CD4-positive, alpha-beta T cell treated with Interleukin-21 for 1 hour (primary cell): ENCODE measurements around the gene TMCC3.
"Not testable (repeated sequence)": the region's sequence is repeated elsewhere in the genome, so short reads cannot be mapped to it uniquely, and the experiment has no call there.

Experiments
- DNase-seq: peaks from one replicate; pipeline ENCODE4 v3.0.0-alpha.2; 2020

The TMCC3 gene

DNA sequence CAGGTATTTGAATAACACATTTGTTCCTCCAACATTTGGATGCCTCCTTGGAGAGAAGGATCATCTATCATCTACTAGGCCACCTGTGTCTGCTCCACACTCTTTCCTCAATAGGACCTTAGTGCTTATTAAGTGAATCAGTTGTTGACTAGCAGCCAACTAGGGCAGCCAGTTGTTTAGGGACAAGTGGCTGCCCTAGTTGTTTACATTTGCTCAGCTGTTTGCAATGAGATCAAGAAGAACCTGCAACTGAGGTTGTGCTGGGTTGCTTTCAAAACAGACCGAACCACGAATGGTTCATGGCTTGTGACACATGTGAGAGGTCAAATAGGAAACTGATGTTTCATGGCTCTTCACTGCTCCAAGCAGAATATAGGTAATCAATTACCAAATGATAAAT is 53.8 kb downstream of the TMCC3 start:
- DNase-seq = no peak

DNA sequence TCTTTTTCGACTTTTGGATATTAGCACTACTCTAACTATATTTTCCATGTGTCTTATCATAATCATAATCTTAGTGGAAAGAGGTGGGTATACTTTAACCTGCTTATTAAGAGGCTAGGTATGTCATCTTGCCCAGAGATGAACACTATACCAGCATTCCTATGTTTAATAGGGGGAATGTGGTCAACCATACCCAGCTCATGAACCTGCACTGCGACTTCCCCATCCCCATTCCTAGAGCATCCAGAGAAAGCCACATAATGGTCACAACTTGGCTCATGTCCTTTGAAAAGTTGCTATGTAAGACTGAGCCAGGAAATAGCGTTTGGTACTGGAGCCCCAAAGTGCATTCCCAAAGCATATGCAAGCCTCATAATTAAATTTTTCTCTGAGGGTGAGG is 55.2 kb downstream of the TMCC3 start:
- DNase-seq = no peak

DNA sequence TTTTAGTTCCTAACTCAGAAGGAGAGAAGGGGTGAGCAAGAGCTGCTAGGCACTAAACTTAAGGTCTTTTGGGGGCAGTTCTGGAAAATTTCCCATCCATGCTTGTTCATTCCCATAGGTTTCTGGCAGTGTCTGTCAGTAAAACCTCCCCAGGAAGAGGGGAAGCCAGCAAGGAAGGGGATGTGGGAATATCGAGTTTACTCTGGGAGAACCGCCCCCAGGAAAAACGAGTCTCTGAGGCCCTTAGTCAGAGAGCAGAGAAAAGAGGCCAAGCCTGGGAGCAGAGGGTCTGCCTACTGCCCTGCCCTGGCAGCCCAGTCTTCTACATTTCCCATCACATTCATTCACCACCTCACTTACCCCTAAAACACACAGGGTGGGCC is 55.9 kb downstream of the TMCC3 start:
- DNase-seq = no peak

DNA sequence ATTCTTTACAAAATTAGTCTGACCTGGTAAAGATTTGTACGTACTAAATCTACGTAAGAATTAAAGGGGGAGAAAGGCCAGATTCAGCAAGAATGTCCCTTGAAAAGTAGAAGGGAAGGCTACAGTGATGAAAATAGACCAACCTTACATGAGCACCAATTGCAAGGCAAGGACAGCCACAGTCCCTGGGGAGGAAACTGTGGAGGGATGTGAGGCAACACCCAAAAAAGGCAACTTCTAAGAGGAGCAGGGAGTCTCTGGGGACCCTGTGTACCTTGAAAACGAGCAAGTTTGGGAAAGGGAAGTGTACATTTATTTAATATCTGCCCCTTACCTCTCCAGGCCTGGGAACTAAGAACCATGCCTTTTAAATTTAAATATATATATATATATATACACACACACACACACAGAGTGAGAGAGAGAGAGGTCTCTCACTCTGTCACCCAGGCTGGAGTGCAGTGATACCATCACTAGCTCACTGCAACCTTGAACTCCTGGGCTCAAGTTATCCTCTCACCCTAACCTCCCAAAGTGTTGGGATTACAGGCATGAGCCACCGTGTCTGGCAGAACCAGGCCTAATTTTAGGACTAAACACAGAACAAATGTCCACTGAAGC is 56.4 kb downstream of the TMCC3 start:
- no peak for DNase-seq

DNA sequence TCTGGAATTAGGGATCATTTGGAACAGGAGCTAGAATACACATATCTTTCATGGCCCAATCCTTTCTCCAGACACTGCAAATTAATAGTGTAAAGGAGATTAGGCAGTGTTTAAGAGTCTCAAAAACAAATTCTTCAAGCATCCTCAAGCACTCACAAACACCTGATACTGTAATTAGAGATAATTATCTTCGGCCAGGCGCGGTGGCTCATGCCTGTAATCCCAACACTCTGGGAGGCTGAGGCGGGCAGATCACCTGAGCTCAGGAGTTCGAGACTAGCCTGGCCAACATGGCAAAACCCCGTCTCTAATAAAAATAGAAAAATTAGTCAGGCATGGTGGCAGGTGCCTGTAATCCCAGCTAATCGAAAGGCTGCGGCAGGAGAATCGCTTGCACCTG is 57.6 kb downstream of the TMCC3 start:
- DNase-seq = not testable (repeated sequence)

DNA sequence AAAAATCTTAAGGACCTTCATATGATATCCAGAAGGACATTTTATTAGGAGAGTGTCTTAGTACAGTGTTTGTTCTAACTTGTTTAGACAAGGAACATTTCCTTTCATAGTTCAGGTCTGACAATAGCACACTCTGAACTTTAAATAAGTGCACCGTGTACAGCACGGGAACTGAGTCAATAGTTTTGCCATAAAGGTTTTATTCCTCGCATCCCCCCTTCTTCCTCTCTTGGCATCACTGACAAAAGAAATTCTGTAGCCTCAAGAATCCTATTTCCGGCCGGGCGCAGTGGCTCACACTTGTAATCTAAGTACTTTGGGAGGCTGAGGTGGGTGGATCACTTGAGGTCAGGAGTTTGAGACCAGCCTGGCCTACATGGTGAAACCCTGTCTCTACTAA is 58.3 kb downstream of the TMCC3 start:
- DNase-seq = no peak

DNA sequence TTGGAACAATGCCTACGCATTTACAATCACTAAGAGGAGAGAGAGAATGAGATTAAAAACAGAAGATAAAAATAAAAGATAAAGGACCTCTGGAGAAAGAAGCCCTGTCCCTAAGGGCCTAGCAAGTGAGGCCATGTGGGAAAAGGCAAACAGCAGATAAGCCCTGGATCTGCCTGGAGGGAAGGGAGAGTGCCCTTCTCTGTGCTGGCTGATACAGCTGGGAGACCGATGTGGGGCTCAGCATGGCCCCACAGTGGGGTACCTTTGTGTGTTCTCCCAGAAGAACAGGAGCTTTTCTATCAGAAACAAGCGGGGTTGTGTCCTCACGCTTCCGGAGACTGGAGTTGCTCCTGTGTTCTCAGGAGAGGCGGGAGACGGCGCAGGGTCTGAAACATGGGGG is 59.9 kb downstream of the TMCC3 start:
- no peak for DNase-seq

DNA sequence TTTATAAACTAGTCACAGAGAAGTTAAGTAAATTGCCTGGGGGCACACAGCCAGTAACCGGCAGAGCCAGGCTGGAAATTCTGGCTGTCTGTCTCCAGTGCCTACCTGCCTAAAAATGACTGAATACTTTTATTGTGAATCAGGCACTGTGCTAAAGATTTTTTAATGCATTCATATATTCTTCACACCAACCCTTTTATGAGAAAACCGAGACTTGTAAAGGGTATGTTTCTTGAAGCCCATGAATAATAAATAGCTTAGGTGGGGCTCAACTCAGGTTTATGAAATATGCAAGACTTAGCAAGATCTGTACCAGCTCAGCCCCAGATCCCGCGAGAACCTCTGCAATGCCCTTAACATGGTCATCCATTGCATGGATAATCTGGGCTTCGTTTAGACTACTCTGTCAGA is 60.8 kb downstream of the TMCC3 start:
- DNase-seq = no peak

DNA sequence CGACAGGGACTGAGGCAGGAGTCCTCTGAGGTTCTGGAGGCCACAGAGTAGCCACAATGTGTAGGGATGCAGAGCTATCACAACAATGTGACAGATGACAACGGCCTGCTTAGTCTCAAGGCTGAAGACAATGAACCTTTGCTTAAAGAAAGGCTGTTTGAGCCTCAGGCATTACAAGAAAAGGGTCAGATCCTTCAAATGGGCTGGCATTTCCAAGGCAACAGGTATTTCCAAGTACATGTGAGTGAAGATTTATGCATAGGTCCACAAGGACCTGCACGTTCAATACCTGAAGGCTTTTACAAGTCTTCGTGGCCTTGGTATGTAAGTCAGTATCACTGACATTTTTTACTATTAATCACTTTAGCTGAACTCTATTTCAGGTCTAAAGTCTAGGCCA is 62.0 kb downstream of the TMCC3 start:
- DNase-seq = no peak

DNA sequence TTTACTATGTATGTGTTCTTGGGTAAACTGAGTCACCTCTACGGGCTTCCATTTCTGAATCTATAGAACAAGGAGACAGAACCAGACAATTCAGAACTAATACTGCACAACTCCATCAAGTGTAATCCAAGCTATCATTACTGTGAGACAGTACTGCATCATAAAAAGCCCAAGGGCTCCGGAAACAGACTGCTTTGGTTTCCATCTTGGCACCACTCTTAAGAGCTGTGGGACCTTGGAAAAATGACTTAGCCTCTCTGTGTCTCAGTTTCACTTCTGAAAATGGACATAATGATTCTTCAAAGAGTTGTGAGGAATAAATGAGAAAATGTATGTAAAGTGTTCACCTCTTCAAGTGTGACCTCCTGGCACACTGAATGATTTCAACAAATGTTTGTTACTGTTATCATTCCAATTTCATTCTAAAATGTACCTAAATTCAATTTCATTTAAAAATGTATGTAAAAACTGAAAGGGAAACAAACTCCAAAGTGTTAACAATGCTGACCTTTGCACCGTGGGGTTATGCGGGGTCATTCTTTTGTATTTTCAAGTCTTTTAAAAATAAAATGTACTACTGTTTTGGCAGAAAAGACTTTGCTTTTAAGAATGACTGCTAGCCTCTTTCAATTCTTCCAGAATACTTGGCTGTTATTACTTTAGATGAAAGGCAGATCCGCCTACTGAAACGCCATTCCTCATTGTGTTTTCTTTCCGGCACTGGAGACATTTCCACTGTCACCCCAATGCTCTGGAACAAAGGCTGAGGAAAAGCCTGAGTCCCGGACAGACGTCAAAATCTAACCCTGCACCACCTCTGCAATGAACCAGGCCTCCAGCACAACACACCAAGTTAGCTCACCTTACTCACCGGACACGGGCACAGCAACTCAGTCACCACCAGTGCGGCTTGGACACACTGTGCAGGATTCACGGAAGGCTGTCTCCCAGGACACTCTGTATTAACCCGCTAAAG is 62.8 kb downstream of the TMCC3 start:
- DNase-seq = no peak

DNA sequence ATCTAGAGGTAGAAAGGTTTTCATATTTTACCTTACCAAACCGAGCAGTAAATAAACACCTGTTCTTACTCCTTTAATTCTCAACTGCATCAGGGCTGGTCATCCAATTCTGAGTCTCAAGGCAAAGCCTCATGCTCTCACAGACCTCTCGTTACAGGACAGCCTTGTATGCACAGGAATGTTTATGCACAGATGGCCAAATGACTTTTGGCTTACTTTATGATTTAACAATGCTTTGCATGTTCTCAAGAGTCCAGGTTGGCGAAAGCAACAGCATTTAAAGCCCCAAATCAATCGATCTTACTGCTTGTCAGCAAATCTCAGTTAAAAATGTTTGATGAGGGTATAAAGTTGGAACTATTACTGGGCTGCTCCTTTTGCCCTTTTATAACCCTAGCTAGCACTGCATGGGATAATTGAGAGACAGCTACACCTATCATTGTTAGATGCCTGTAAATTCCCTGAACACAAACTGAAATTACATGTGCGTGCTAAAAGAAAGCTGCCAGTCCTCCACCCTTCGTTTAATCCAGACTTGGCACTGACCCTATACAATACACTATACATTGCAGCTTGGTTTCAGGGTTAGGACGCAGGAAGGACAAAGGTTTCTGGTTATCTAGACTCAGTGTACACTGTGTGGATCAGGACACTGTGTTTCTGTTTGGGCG is 63.6 kb downstream of the TMCC3 start:
- no peak for DNase-seq

DNA sequence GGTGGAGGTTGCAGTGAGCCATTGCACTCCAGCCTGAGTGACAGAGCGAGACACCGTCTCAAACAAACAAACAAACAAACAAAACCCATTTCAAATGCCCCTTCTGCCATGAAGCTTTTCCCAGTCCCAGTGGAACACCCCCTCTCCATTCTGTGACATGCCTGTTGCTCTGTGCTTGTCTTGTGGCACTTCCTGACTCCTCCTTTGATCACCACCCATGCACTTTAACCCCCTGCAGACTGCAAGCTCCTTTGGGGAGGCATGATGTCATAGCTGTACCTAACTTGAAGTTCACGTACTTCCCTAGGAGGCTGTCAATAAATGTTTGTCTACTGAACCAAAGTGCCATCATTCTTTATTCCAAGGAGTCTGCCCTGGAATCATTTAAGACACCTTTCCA is 64.7 kb downstream of the TMCC3 start:
- no peak for DNase-seq

DNA sequence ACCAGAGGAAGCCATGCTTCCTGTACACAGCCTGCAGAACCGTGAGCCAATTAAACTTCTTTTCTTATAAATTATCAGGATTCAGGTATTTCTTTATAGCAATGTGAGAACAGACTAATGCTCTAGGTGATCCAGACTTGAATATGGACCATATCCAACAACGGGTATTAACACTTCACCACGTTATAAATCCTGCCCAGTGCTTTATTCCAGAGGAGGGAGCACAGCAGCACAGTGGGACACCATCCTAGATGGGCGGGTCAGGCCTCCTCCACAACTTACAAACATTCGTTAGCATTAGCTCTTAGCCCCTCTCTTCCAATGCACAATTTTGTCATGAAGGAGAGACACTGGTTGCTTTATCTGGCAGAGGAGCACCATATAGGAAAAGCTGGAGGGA is 66.0 kb downstream of the TMCC3 start:
- no peak for DNase-seq

DNA sequence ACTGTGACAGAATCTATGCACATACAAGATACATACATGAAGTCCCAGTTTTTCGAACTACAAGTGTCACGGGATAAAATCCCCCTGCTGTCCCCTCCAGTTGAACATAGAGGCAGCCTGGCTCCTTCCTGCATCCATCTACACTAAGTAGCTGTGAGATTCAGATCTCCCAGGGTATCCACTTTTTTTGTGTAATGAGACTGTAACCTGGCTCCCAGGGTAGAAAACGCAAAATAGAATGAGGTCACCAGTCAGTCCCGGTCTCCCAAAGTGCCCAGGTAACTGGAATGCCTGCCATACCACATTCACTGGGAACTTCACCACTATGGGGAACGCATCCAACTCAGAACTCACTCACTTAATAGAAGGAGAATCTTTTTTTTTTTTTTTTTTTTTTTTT is 67.8 kb downstream of the TMCC3 start:
- no peak for DNase-seq

DNA sequence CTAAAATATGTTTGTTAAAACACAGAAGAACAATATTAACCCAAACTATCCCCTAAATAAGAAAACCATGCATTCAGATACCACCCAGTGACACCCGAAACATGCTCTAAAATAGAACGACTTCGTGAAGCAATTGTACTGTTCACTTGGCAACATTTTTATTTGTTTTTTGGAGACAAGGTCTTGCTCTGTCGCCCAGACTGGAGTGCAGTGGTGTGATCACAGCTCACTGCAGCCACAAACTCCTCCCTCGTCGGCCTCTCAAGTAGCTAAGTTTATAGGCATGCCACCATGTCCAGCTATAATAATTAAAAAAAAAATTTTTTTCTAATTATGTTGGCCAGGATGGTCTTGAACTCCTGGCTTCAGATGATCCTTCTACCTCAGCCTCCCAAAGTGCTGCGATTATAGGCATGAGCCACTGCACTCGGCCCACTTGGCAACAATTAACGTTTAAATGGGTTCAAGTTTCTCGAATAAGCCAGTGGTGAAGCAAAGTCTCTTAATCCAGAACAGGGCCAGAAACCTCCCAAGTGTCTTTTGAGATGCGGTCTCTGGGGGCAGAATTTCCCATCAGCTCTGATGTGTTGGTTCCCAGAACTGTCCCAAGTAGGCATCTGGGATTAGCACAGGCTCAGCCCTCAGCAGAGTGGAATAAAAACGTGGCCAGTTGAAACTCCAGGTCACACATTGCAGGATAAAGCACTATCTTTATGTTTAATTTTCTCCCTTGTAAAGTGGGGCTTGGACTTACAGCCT is 74.5 kb downstream of the TMCC3 start:
- DNase-seq = no peak

DNA sequence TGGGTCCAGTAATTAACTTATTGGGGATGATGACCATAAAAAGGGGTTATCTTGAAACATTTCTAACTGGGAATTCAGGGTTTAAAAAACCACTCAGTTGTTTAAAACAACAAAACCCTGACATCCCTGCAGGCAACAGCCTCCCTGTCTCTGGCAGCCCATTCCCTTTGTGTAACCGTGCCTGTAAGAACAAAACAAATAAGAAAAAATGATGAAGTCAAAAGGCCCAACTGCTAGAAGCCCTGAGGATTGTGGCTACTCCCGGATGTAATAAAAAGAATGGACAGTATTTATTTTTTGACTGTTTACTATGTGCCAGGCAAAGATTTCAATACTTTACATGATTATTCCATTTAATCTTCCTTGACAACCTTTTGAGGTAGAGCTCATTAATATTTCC is 75.3 kb downstream of the TMCC3 start:
- DNase-seq = no peak

DNA sequence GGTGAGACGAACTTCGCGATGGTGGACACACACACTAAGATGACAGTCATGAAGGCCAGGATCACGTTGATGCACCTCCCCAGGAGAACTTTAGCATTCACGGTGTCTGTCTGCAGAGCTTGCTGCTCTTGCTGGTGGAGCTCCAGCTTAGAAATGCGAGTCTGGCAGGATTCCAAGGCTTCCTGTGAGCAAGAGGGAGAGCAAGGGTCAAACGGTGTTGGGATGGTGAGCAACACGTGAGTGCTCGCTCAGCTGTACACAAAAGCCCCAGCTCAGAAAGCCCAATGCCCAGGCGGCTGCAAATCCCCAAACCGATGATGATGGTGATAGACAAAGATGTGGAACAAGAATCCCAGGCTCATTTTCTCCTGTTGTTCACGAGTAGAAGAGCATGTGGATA is 78.8 kb downstream of the TMCC3 start:
- no peak for DNase-seq

DNA sequence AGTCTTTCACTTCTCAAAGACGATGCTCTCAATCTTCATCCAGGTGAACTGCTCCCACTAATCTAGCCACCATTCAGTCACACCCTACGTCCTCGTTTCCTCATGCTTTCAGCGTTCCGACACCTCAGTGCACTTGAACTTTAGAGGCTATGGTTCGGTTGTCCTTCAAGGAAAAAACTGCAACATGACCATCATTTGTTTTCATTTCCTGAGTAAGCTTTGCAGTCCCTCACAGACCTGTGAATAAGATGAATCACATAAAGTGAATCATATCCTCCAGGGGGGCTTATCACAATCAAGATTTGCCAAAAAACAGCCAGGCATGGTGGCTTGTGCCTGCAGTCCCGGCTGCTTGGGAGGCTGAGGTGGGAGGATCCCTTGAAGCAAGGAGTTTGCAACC is 80.2 kb downstream of the TMCC3 start:
- DNase-seq = no peak

DNA sequence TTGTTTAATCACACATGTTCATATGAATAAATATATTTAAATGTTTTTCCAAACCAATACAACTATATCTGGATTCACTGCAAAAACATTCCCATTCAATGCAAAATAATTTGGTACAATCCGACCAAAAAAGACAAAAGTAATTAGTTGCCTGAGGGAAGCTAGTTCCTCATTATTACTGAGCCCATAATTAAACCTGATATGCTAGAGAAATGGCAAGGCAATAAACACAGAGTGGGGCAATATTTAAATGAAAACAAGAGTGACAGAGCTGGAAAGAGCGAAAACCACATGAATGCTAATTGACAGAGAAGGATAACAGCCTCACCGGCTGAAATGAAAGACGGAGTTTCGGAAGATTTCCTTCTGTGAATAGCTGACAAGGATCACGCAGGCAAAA is 82.6 kb downstream of the TMCC3 start:
- DNase-seq = no peak

DNA sequence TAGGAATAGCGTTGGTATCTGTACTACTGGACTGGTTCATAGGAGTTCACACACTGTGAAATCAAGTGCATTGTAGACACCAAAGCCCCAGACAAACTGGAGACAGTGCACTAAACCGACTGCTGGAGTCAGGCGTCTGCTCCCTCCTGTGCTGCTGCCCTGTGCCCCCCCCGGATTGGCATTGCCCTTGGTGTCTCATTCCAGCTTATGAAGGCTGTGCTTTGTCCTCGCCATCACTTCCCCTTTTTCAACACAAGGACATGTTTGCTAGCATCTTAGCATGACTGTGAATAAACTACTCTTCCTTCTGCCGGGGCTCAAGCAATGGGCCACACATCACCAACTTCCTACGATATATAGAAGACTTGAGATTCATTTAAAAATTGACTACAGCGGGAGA is 84.0 kb downstream of the TMCC3 start:
- DNase-seq = no peak

DNA sequence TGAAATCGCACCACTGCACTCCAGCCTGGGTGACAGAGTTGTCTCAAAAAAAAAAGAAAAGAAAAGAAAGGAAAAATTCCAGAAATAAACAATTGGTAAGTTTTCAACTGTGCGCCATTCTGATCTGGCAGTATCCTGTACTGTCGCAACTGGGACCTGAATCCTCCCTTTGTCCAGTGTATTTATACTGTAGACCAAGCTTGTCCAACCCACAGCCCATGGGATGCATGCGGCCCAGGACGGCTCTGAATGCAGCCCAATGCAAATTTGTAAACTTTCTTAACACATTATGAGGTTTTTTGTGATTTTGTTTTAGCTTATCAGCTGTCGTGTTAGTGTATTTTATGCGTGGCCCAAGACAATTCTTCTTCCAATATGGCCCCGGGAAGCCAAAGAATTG is 84.7 kb downstream of the TMCC3 start:
- no peak for DNase-seq

DNA sequence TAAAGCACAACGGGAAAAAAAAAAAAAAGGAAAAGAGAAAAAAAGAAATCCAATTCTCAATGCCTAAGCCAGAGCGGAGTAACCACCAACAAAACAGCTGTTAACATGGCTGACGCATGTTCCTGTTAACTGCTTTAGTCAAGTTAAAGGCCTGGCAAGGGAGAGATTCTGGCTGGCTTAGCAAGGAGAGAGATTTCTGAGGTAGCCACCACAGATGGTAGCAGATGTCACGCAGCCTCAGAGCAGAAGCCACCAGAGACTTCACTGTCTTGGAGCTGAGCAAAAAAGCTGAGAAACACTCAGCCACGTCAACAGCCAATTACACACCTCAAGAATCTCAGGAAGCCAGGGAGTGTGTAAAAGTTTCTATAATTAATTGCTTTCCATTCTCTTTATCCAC is 87.1 kb downstream of the TMCC3 start:
- DNase-seq = no peak

DNA sequence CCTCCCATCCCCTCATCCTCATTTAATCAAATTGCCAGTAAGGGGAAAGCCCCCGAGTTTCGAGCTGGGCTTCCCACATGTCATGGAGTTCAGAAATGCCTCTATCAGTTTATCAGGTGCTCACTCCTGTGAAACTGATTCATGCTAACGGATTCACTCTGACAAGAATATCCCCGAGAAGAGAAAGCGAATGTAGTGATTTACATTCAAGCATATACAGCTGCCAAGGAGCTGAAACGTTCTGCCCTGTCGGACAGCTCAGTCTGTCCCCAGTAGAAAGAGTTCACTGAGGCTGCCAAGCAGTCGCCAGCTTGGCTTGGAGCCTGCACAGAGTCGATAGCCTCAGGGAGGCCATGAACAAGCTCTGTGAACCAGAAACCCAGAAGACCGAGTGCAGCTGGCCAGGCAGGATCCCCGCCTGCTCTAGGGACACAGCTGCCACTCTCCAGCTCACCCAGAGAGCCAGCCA is 88.4 kb downstream of the TMCC3 start:
- DNase-seq = no peak
